PFSK-1 (cell line): ENCODE results near the gene CENPX.

Experiments
- FOXP2 ChIP-seq: optimal IDR thresholded peaks from 2 replicates; pipeline ENCODE3; 2011; ENCODE audit warnings: borderline replicate concordance, control low read depth, inconsistent platforms; ENCODE audit not compliant: insufficient read depth; ENCODE audit errors: extremely low read length, extremely low read depth
- POLR2AphosphoS5 ChIP-seq: IDR thresholded peaks from 2 replicates; pipeline ENCODE4 v1.6.1; 2012; ENCODE audit warnings: low read depth, mild to moderate bottlenecking, control low read depth, low read length, moderate library complexity
- SIN3A ChIP-seq: IDR thresholded peaks from 2 replicates; pipeline ENCODE4 v1.6.1; 2012; ENCODE audit warnings: mild to moderate bottlenecking, low read length, moderate library complexity, borderline replicate concordance; ENCODE audit not compliant: insufficient read depth
- TAF1 ChIP-seq: IDR thresholded peaks from 2 replicates; pipeline ENCODE4 v1.6.1; 2012; ENCODE audit warnings: low read length, control low read depth, borderline replicate concordance; ENCODE audit not compliant: insufficient read depth
- TF ChIP-seq, protein P1 (sequence below), 2 experiments: IDR thresholded peaks; 2 replicates each; pipeline versions ENCODE4 v1.6.1 to v1.8.0; 2011 to 2012; ENCODE audit warnings: low read depth in 2 of 2, low read length in 2 of 2, control low read depth in 1 of 2, inconsistent platforms in 1 of 2, mild to moderate bottlenecking in 1 of 2, moderate library complexity in 1 of 2; ENCODE audit not compliant: insufficient read depth in 1 of 2

Gene CENPX

DNA sequence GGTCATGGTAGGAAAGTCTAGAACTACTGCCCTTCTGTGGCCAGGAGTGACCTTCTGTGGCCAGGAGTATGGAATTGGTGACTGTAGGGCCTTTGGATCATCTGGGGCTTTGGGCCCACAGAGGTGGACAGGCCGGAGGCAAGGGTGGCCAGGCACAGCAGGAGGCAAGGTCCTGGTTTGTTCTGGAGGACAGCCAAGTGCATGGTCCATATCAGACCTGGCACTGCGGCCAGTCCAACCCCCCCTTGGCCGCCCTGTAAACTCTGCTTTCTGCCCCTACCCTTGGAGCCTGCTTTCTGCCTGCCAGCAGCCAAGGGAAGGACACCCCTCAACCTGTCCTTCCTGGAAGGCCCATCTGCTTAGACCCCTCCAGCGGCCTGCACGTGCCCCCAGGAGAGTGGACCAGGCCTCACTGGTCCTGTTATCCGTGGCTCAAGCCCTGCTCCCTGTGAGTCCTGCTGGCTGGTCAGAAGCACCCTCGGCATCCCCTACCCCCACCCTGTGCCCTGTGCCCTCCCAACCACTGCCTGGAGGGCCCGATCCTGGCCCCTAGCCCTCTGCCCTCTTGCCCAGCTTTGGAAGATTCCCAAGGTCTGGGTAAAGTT is 17.1 kb upstream of the CENPX start:
- TF ChIP-seq POLR2AphosphoS5 (no peak), FOXP2 (no peak), SIN3A (no peak), TAF1 (no peak)
- TF ChIP-seq, protein P1, sequence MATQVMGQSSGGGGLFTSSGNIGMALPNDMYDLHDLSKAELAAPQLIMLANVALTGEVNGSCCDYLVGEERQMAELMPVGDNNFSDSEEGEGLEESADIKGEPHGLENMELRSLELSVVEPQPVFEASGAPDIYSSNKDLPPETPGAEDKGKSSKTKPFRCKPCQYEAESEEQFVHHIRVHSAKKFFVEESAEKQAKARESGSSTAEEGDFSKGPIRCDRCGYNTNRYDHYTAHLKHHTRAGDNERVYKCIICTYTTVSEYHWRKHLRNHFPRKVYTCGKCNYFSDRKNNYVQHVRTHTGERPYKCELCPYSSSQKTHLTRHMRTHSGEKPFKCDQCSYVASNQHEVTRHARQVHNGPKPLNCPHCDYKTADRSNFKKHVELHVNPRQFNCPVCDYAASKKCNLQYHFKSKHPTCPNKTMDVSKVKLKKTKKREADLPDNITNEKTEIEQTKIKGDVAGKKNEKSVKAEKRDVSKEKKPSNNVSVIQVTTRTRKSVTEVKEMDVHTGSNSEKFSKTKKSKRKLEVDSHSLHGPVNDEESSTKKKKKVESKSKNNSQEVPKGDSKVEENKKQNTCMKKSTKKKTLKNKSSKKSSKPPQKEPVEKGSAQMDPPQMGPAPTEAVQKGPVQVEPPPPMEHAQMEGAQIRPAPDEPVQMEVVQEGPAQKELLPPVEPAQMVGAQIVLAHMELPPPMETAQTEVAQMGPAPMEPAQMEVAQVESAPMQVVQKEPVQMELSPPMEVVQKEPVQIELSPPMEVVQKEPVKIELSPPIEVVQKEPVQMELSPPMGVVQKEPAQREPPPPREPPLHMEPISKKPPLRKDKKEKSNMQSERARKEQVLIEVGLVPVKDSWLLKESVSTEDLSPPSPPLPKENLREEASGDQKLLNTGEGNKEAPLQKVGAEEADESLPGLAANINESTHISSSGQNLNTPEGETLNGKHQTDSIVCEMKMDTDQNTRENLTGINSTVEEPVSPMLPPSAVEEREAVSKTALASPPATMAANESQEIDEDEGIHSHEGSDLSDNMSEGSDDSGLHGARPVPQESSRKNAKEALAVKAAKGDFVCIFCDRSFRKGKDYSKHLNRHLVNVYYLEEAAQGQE (IDR thresholded peaks at IDR 0.05; ENCODE audit: insufficient read depth in 1 of 2, low read depth in 2 of 2, low read length in 2 of 2) = no peak

DNA sequence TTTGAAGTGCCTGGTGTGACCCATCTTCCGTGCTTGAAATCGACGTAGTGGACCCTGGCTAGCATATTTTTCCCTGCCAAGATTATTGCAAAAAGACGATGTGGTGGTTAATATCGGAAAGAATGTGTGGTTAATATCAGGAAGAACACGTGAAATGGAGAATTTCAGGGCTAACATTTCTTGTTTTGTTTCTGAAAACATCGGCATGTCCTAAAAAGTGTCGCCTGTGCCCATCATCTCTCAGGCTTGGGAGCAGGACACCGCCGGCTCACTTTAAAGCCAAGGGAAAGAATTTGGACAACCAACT is 15.2 kb upstream of the CENPX start:
- TF ChIP-seq SIN3A (no peak), POLR2AphosphoS5 (no peak), FOXP2 (no peak), TAF1 (no peak)
- TF ChIP-seq, protein P1 (IDR thresholded peaks at IDR 0.05; ENCODE audit: insufficient read depth in 1 of 2, low read depth in 2 of 2, low read length in 2 of 2) = no peak

DNA sequence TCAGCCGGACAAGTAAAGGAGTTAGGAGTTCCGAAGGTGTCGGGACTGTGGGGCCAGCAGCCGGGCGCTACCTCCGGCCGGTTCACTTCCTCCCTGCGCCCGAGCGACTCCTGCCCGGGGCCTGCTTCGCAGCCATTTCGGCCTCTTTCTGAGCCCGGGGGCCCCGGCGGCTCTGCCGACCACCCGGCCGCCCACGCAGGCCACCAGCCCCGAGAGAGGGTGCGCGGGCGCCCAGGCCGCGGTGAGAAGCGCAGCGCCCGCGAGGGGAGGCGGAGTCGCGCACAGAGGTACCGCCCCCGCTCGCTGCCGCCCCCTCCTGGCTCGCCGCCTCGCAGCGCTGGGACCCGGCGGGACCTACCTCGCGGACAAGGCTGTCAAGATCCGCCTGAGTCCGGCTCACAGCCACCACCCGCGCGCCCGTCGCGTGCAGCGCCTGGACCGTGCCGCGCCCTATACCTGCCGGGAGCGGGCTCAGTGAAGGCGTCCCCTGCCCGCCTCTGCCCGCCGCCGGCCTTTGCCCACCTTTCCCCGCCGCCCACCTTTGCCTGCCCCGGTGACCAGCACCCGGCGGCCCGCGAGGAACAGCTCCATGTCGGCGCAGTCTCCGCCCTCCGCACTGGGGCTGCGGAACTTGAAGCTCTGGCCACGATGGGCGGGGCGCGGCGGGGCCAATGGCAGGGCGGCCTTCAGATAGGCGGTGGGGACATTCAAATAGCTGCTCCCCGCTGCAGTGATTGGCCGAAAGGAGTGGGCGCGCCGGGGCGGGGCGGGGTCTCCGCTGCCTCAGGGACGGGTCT is 14.6 kb upstream of the CENPX start, which contains the start of gene DCXR:
TSS of gene DCXR (minus strand) at position 606 of the 797 bp plus-strand sequence. CDS start at position 591, 15 bp downstream.
- TF ChIP-seq SIN3A (peak; percentile 92; the same call in 1 of the 2 replicates), FOXP2 (peak; percentile 54), POLR2AphosphoS5 (peak; percentile 99), TAF1 (peak; percentile 70; the same call in 1 of the 2 replicates)
- TF ChIP-seq, protein P1 (IDR thresholded peaks at IDR 0.05; ENCODE audit: insufficient read depth in 1 of 2, low read depth in 2 of 2, low read length in 2 of 2) = 0 out of 4 replicates have a peak, but pooled peaks of 1 of the 2 experiments have one; percentile 36

DNA sequence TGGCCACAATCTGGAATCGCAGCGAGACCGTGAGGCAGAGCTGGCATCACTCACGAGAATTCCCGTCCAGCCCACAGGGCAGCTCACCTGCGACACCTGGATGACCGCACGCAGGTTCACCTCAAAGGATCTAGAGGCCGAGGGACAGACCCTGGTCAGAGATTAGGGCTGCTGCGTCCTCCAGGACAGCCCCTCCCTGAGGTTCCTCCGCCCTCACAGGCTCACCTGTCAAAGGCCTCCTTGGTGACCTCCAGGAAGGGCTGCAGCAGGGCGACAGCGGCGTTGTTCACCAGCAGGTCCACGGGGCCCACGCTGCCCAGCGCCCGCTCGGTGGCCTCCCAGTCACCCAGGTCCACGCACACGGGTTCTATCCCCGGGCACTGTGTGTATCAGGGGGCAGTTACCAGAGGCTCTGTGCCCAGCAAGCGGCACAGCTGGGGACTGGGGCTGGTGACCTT is 14.0 kb upstream of the CENPX start:
- TF ChIP-seq POLR2AphosphoS5 (no peak), FOXP2 (no peak), SIN3A (no peak), TAF1 (no peak)
- TF ChIP-seq, protein P1 (IDR thresholded peaks at IDR 0.05; ENCODE audit: insufficient read depth in 1 of 2, low read depth in 2 of 2, low read length in 2 of 2) = no peak
